Stomach (tissue), 9 donors: ENCODE results near the gene TRAPPC10. TPM values are rescaled to one million over a fixed set of nuclear protein-coding genes. Genes with fewer than 3 reads are reported as not detected.

Source experiments
- DNase-seq, 2 donors: peaks; one replicate each; pipeline versions ENCODE4 v3.0.0 to v3.0.0-alpha.2; 2013 to 2019
- H3K27ac ChIP-seq, 5 donors: fragments of 200-600 bp in 4 of 5; sonication (generic) in 4 of 5; one replicate each; pipeline ENCODE4 v1.5.1; 2013 to 2019; ENCODE audit warnings: mild to moderate bottlenecking in 1 of 5, moderate library complexity in 1 of 5
- H3K27me3 ChIP-seq, 3 donors: fragments of 200-600 bp; sonication (generic); one replicate each; pipeline ENCODE4 v1.5.1; 2017 to 2019; ENCODE audit warnings: mixed run types in 1 of 3
- H3K36me3 ChIP-seq, 4 donors: fragments of 200-600 bp; sonication (generic); 1 replicate in 3 of 4; 2 replicates in 1 of 4; pipeline ENCODE4 v1.5.1; 2016 to 2019
- H3K4me1 ChIP-seq, 4 donors: fragments of 200-600 bp; sonication (generic); one replicate each; pipeline ENCODE4 v1.5.1; 2016 to 2019
- H3K4me3 ChIP-seq, 4 donors: fragments of 200-600 bp; sonication (generic) in 3 of 4; one replicate each; pipeline ENCODE4 v1.5.1; 2016 to 2019; ENCODE audit warnings: mild to moderate bottlenecking in 1 of 4
- H3K9me3 ChIP-seq, 4 donors: fragments of 200-600 bp; sonication (generic); one replicate each; pipeline ENCODE4 v1.5.1; 2016 to 2019
- EP300 ChIP-seq: sonication (generic); formaldehyde crosslinking; IDR thresholded peaks from one replicate; pipeline ENCODE4 v1.6.1; 2017; ENCODE audit warnings: antibody characterized with exemption
- POLR2A ChIP-seq, 4 donors: fragments of 450-650 bp; IDR thresholded peaks; one replicate each; pipeline ENCODE4 v1.6.1; 2016; ENCODE audit warnings: antibody characterized with exemption in 4 of 4, control low read depth in 2 of 4, mild to moderate bottlenecking in 1 of 4, moderate library complexity in 1 of 4
- POLR2AphosphoS5 ChIP-seq, 3 donors: sonication (generic); formaldehyde crosslinking; IDR thresholded peaks; one replicate each; pipeline ENCODE4 v1.6.1; 2016; ENCODE audit warnings: antibody characterized with exemption in 3 of 3
- WGBS, 5 donors: extraction: QIAGEN DNeasy Blood & Tissue Kit in 3 of 5; methylation state at CpG; one replicate each; pipeline versions ENCODE4 v1.1.5 to v1.1.7; 2013 to 2018; 5-methylcytosine and 5-hydroxymethylcytosine counted together
- intact Hi-C: fragments of 100-400 bp; cut with DNase I; formaldehyde crosslinking; loops from one replicate; pipeline ENCODE4 v1.15.1; 2023; ENCODE audit warnings: low total_unique reads
- polyA plus RNA-seq, 3 donors: library from polyadenylated mRNA; stranded (reverse); fragments of 200-250 nt; gene quantifications; one replicate each; pipeline ENCODE4 v1.2.3, GENCODE V29; 2013
- total RNA-seq, 5 donors: library from RNA; depleted of rRNA; stranded (reverse); fragments of >200 nt; gene quantifications; one replicate each; pipeline versions ENCODE4 v1.1.0 to v1.2.3, GENCODE V29; 2014 to 2016
- TF ChIP-seq, protein P1 (sequence below), 7 experiments: fragments of 450-650 bp in 4 of 7; fragments of 200-600 bp in 3 of 7; sonication (generic) in 3 of 7; IDR thresholded peaks; one replicate each; pipeline ENCODE4 v1.5.1; 2016 to 2019; ENCODE audit warnings: antibody characterized with exemption in 7 of 7, control low read depth in 2 of 7, mild to moderate bottlenecking in 1 of 7
- donor health status: healthy with polysubstance abuse.
- donor health status: Bipolar disorder and iron deficiency.
- donor health status: healthy.

The TRAPPC10 gene
- total and polyA plus RNA-seq, 8 donors, result 3.7 to 88.1 (median 23.7) TPM

DNA sequence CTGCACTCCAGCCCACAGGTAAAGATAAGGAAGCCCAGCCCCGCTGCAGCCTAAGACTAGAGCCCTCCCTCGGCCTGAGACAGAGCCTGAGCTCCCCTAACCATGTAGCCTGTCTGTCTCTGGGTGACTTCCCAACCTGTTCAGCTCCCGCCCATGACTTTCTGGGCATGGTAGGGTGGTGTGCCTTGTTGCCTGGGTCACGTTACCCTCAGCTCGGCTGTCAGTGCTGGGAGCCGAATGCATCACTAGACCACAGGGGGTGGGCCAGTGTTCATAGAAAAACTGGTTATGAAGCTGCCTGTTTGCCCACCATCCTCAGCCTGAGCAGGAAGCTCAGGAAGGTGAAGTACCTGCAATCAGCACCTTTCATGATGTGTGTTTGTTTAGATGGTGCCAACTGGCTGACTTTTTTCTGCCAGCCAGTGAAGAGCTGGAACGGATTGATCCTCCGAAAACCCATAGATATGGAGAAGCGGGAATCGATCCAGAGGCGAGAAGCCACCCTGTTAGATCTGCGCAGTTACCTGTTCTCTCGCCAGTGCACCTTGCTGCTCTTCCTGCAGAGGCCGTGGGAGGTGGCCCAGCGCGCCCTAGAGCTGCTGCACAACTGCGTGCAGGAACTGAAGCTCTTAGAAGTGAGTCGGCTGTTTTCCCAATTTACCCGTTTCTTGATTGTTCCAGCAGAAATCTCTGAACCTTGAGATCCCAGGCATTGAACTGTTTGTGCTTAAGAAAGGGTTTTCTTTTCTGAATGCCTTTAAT is 51.2 kb downstream of the TRAPPC10 start:
- WGBS, 5 donors, result 90 to 94% (median 93%) methylated on average over 18 to 19 of the region's 19 CpGs
- peaks cover 34 to 96% (median 90%) of the 10 kb centered on the region in 4 donors for H3K36me3 ChIP-seq

DNA sequence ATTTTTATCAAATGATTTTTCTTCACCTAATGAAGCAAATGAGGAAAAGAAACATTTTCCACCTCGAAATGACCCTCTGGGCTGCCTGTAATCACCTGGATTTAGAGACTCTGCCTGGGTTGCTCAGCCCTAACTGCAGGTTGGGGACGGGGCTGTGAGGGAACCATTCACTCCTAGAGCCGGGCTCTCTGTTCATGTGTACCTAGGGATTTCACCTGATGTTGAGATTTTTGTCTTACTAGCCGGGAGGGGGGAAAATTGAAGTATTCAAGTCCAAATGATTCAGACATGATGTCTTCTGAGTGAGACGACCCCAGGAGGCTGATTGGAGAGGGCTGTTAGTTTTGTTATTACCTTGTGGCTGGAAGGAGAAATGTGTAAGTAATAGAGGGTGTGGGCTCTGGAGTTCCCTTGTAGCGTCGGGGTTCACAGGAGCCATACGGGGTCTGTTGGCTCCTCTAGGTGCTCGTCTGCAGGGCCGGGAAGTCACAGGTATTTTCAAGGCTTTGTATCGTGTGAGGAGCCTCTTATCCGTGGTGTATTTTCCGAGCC is 52.8 kb downstream of the TRAPPC10 start:
- TF ChIP-seq POLR2A (IDR thresholded peaks at IDR 0.05) (no peak), EP300 (no peak), POLR2AphosphoS5 (IDR thresholded peaks at IDR 0.05) (no peak)
- TF ChIP-seq, protein P1, sequence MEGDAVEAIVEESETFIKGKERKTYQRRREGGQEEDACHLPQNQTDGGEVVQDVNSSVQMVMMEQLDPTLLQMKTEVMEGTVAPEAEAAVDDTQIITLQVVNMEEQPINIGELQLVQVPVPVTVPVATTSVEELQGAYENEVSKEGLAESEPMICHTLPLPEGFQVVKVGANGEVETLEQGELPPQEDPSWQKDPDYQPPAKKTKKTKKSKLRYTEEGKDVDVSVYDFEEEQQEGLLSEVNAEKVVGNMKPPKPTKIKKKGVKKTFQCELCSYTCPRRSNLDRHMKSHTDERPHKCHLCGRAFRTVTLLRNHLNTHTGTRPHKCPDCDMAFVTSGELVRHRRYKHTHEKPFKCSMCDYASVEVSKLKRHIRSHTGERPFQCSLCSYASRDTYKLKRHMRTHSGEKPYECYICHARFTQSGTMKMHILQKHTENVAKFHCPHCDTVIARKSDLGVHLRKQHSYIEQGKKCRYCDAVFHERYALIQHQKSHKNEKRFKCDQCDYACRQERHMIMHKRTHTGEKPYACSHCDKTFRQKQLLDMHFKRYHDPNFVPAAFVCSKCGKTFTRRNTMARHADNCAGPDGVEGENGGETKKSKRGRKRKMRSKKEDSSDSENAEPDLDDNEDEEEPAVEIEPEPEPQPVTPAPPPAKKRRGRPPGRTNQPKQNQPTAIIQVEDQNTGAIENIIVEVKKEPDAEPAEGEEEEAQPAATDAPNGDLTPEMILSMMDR (IDR thresholded peaks at IDR 0.05), result no peak
- WGBS, 5 donors, result 82 to 89% (median 86%) methylated on average over 13 of the region's 13 CpGs
- intact Hi-C loops, result no loop called here
- H3K4me1 ChIP-seq, result peaks cover 0 to 13% (median 6%) of the 10 kb centered on the region in 4 donors
- DNase-seq, result no peak
- H3K4me3 ChIP-seq, result no peak overlapping the region
- peaks cover 30 to 94% (median 86%) of the 10 kb centered on the region in 4 donors for H3K36me3 ChIP-seq
- peak overlapping the region in 3 of 5 donors; percentile 26 to 59 (median 46) for H3K27ac ChIP-seq
- no peaks in the 10 kb centered on the region for H3K27me3 ChIP-seq
- no peaks in the 10 kb centered on the region for H3K9me3 ChIP-seq

More for the DNA sequence above, 51.2 kb downstream of the TRAPPC10 start:
- Histone ChIP-seq H3K27ac (no peak overlapping the region), H3K27me3 (no peaks in the 10 kb centered on the region), H3K4me3 (no peak overlapping the region), H3K9me3 (no peaks in the 10 kb centered on the region), H3K4me1 (peaks cover 0 to 13% (median 6%) of the 10 kb centered on the region in 4 donors)
- intact Hi-C loops, result no loop called here
- no peak for DNase-seq
- TF ChIP-seq EP300, result no peak
- TF ChIP-seq POLR2A (IDR thresholded peaks at IDR 0.05), result no peak

DNA sequence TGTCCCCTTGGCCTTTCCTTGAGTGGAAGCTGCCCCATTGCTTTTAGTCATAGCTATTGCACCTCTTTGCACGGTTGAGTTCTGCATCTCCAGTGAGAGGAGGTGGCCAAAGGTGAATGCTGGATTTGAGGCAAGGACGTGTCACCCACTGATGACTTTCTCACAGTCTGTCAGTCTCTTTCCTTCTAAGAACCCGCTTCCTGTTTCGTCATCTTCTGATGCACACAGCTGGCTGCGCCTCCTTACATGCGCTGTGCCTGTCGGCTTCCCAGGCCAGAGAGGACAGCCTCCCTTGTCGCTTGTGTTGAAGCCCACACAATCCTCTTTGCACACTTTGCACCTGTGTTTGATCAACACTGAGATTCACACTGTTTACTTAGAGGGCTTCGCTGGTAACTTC is 53.3 kb downstream of the TRAPPC10 start:
- 63 to 86% (median 80%) methylated on average over 9 of the region's 9 CpGs for WGBS, 5 donors

DNA sequence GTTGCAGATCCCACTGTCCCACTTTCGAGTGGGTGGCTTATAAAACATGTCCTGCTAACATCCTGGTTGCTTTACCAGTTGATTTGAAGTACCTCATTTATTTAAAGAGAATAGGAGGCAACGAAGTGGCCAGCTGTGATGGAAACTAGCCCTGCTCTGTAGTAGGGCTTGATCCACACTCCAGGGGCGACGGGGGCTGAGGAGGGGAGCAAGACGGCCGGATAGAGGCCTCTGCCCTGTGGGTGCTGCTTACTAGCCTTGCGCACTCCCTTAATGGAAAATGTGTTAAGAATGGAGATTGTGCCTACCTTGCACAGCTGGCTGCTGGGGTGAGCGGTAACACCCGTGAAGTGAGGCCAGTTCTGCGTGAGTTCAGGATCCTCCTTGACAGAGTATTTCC is 54.0 kb downstream of the TRAPPC10 start:
- Histone ChIP-seq H3K4me3 (no peak overlapping the region), H3K27ac (peak overlapping the region in 3 of 5 donors; percentile 31 to 59 (median 46)), H3K4me1 (peaks cover 0 to 13% (median 6%) of the 10 kb centered on the region in 4 donors), H3K27me3 (no peaks in the 10 kb centered on the region), H3K36me3 (peaks cover 30 to 94% (median 85%) of the 10 kb centered on the region in 4 donors), H3K9me3 (no peaks in the 10 kb centered on the region)
- 81 to 94% (median 87%) methylated on average over 10 of the region's 10 CpGs for WGBS, 5 donors
- intact Hi-C loops, result no loop called here
- DNase-seq, result no peak
- TF ChIP-seq, protein P1 (IDR thresholded peaks at IDR 0.05), result no peak
- TF ChIP-seq EP300 (no peak), POLR2A (IDR thresholded peaks at IDR 0.05) (no peak), POLR2AphosphoS5 (IDR thresholded peaks at IDR 0.05) (no peak)

More for the DNA sequence above, 53.3 kb downstream of the TRAPPC10 start:
- no peak overlapping the region for H3K4me3 ChIP-seq
- peaks cover 30 to 94% (median 86%) of the 10 kb centered on the region in 4 donors for H3K36me3 ChIP-seq
- peaks cover 0 to 13% (median 6%) of the 10 kb centered on the region in 4 donors for H3K4me1 ChIP-seq
- intact Hi-C loops, result no loop called here
- no peaks in the 10 kb centered on the region for H3K27me3 ChIP-seq
- TF ChIP-seq POLR2A (IDR thresholded peaks at IDR 0.05) (no peak), POLR2AphosphoS5 (IDR thresholded peaks at IDR 0.05) (peak in 1 of 3 donors; percentile 48)
- H3K9me3 ChIP-seq, result no peaks in the 10 kb centered on the region
- DNase-seq, result peak; percentile 48 to 77
- peak overlapping the region in 3 of 5 donors; percentile 31 to 59 (median 46) for H3K27ac ChIP-seq

DNA sequence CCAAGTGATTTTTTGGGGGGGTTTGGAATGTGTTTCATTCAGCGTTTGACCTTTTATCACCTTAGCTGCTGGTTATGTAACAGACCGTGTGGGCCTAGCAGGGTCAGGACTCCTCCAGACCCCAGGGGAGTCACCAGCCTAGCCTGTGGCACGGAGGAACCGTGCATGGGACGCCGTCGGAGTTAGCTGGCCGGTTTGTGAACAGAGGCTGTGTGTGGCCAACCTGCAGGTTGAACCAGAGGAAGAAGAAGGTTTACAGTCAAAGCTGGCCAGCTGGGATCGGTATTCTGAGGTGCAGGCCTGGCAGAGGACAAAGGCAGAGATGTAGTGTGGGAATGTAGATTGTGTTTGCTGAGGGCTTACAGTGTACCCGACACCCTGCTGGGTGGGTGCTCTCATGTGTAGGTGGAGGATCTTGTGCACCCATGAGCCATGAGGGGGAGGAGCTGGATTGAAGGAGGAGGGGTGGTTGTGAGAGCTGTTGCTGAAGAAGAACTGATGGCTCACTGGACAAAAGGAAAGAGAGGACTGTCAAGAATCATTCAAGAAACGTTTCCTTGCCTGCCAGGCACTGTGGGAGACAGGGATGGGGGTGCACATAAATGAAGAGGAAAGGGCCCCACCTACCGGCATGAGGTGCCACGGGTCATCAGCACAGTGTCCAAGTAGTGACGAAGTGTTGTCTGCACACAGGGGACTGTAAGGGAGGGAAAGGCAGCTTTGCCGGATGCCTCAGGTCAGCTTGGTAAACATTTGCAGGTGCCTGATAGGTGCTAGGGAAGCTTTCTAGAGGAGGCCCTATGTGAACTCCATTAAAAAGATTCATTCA is 55.1 kb downstream of the TRAPPC10 start:
- TF ChIP-seq POLR2AphosphoS5 (IDR thresholded peaks at IDR 0.05) (no peak), POLR2A (IDR thresholded peaks at IDR 0.05) (no peak), EP300 (no peak)
- TF ChIP-seq, protein P1 (IDR thresholded peaks at IDR 0.05), result no peak
- H3K9me3 ChIP-seq, result no peaks in the 10 kb centered on the region
- no peak overlapping the region for H3K4me3 ChIP-seq
- WGBS, 5 donors, result 57 to 75% (median 61%) methylated on average over 15 of the region's 15 CpGs
- H3K4me1 ChIP-seq, result peaks cover 0 to 13% (median 7%) of the 10 kb centered on the region in 4 donors
- no peak overlapping the region for H3K27ac ChIP-seq
- peaks cover 29 to 94% (median 86%) of the 10 kb centered on the region in 4 donors for H3K36me3 ChIP-seq
- no peaks in the 10 kb centered on the region for H3K27me3 ChIP-seq
- peak in 1 of 2 donors; percentile 47 for DNase-seq
- intact Hi-C loops, result no loop called here
